ENCODE data around the gene DIABLO. TPM values are rescaled to one million over a fixed set of nuclear protein-coding genes. Genes with fewer than 3 reads are reported as not detected.
A peak's percentile ranks its signal among the peaks of the same experiment; 100 is the strongest.

Gene DIABLO
- total RNA-seq, 4 donors from 2014 or later, result 30.8 to 43.6 (median 39.3) TPM

- 48% methylated on average over 1 of the region's 1 CpG for WGBS
- TF ChIP-seq POLR2A (IDR thresholded peaks at IDR 0.05; ENCODE audit: low read depth), result no peak
- no peak for TF ChIP-seq POLR2AphosphoS5 (IDR thresholded peaks at IDR 0.05)
- Histone ChIP-seq H3K27me3 (peaks cover 0 to 36% (median 13%) of the 10 kb centered on the region in 4 donors), H3K4me1 (peaks cover 0 to under 1% (median under 1%) of the 10 kb centered on the region in 4 donors), H3K27ac (replicated peaks in 1 of 4) (no peak overlapping the region), H3K36me3 (no peaks in the 10 kb centered on the region), H3K4me3 (no peak overlapping the region), H3K9me3 (peaks cover 0 to 3% (median 0%) of the 10 kb centered on the region in 4 donors)
- DNase-seq (ENCODE audit: extremely low spot score), result no peak
- intact Hi-C loops (cut with DNase I), result loop anchor here (10.0 kb wide), 1 partner anchor 63 kb away; no protein-coding TSS in a partner anchor
Measured at GRCh38 chr12:122197612-122197966, 28.3 kb downstream of the DIABLO start.

GRCh38 chr12:122195405-122195804, 30.4 kb downstream of the DIABLO start:
- Histone ChIP-seq H3K27ac (replicated peaks in 1 of 4) (no peak overlapping the region), H3K36me3 (no peaks in the 10 kb centered on the region), H3K4me1 (no peaks in the 10 kb centered on the region), H3K9me3 (peaks cover 0 to 3% (median 0%) of the 10 kb centered on the region in 4 donors), H3K4me3 (no peak overlapping the region), H3K27me3 (peaks cover 0 to 18% (median 2%) of the 10 kb centered on the region in 4 donors)
- intact Hi-C loops (cut with DNase I), result loop anchor here (10.0 kb wide), 1 partner anchor 61 kb away; no protein-coding TSS in a partner anchor
- TF ChIP-seq CTCF (IDR thresholded peaks at IDR 0.05) (no peak), POLR2AphosphoS5 (IDR thresholded peaks at IDR 0.05) (no peak), EP300 (IDR thresholded peaks at IDR 0.05) (no peak), POLR2A (IDR thresholded peaks at IDR 0.05; ENCODE audit: low read depth) (no peak)
- no peak for DNase-seq (ENCODE audit: extremely low spot score)
- WGBS, result 92% methylated on average over 4 of the region's 4 CpGs

GRCh38 chr12:122194804-122195203, 31.0 kb downstream of the DIABLO start:
- no peaks in the 10 kb centered on the region for H3K4me1 ChIP-seq
- no peak overlapping the region for H3K4me3 ChIP-seq
- H3K9me3 ChIP-seq, result peaks cover 0 to 3% (median 0%) of the 10 kb centered on the region in 4 donors
- no peak overlapping the region for H3K27ac ChIP-seq (replicated peaks in 1 of 4)
- no peaks in the 10 kb centered on the region for H3K36me3 ChIP-seq
- 92% methylated on average over 1 of the region's 1 CpG for whole genome bisulfite sequencing
- intact Hi-C loops (cut with DNase I), result loop anchor here (10.0 kb wide), 1 partner anchor 60 kb away; no protein-coding TSS in a partner anchor
- TF ChIP-seq POLR2AphosphoS5 (IDR thresholded peaks at IDR 0.05), result no peak
- peaks cover 0 to 18% (median 0%) of the 10 kb centered on the region in 4 donors for H3K27me3 ChIP-seq
- no peak for DNase-seq (ENCODE audit: extremely low spot score)

GRCh38 chr12:122192441-122192840, 33.4 kb downstream of the DIABLO start:
- no peaks in the 10 kb centered on the region for H3K4me1 ChIP-seq
- H3K4me3 ChIP-seq, result no peak overlapping the region
- H3K27me3 ChIP-seq, result peaks cover 0 to 9% (median 0%) of the 10 kb centered on the region in 4 donors
- H3K36me3 ChIP-seq, result no peaks in the 10 kb centered on the region
- 93% methylated on average over 11 of the region's 11 CpGs for WGBS
- intact Hi-C loops (cut with DNase I), result loop anchor here (10.0 kb wide), 1 partner anchor 58 kb away; no protein-coding TSS in a partner anchor
- H3K9me3 ChIP-seq, result peaks cover 0 to 3% (median 0%) of the 10 kb centered on the region in 4 donors
- TF ChIP-seq CTCF (IDR thresholded peaks at IDR 0.05) (no peak), EP300 (IDR thresholded peaks at IDR 0.05) (no peak), POLR2A (IDR thresholded peaks at IDR 0.05; ENCODE audit: low read depth) (no peak), POLR2AphosphoS5 (IDR thresholded peaks at IDR 0.05) (no peak)
- DNase-seq (ENCODE audit: extremely low spot score), result no peak
- no peak overlapping the region for H3K27ac ChIP-seq (replicated peaks in 1 of 4)

- no peaks in the 10 kb centered on the region for H3K4me1 ChIP-seq
- no peak overlapping the region for H3K27ac ChIP-seq (replicated peaks in 1 of 4)
- no peaks in the 10 kb centered on the region for H3K36me3 ChIP-seq
- H3K9me3 ChIP-seq, result peaks cover 0 to 3% (median 0%) of the 10 kb centered on the region in 4 donors
- peaks cover 0 to 9% (median 0%) of the 10 kb centered on the region in 4 donors for H3K27me3 ChIP-seq
- 67% methylated on average over 18 of the region's 18 CpGs for WGBS
- no peak for TF ChIP-seq POLR2A (IDR thresholded peaks at IDR 0.05; ENCODE audit: low read depth)
- TF ChIP-seq CTCF (IDR thresholded peaks at IDR 0.05), result peak; percentile 49 to 75 (median 71)
- TF ChIP-seq POLR2AphosphoS5 (IDR thresholded peaks at IDR 0.05), result no peak
- no peak for TF ChIP-seq EP300 (IDR thresholded peaks at IDR 0.05)
- H3K4me3 ChIP-seq, result no peak overlapping the region
- intact Hi-C loops (cut with DNase I), result loop anchor here (10.0 kb wide), 1 partner anchor 56 kb away; no protein-coding TSS in a partner anchor
- no peak for DNase-seq (ENCODE audit: extremely low spot score)
Measured at GRCh38 chr12:122190842-122191668, 34.8 kb downstream of the DIABLO start.
